GM19372 (cell line): ENCODE measurements around the gene XPO5.

Experiments used
- ATAC-seq: cut with Tn5 transposase; IDR thresholded peaks from one replicate; pipeline ENCODE4 v1.9.1; 2021; ENCODE audit warnings: mild to moderate bottlenecking, low read depth, moderate library complexity; ENCODE audit not compliant: unreplicated experiment

The XPO5 gene

DNA sequence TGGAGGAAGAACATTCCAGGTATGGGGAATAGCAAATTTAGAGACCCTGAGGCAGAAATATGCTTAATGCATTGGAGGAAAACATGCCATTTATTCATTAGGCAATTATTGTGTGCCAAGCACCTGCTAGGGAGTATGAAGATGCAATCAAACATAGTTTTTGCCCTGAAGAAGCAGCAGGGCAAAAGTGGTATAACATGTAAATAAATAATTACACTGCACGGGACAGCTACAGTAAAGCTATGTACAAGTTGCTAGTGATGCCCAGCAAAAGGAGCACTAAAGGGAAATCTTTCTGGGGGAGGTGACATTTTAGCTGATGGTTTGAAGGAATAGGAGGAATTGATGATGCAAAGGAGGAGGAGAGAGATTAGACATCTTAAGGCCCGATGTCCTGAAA is 99.1 kb downstream of the XPO5 start:
- no peak for ATAC-seq

DNA sequence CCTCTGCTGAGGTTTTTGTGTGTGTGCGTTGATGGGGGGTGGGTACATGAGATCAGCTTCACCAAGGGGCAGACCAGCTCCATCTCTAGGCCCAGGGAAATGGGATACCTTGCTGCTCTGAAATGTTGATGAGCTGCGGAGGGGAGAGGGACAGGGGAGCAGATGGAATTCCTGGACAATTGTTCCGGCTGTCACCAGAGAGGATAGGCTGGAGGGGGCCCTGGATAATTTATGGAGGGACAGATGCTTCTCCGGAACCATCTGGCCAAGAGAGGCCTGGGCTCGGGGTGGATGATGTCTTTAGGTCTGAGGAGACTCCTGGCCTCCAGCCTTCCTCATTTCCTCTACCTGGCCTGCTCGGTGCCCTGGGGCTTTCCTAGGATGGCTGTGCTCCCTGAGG is 100.3 kb downstream of the XPO5 start:
- ATAC-seq = no peak

DNA sequence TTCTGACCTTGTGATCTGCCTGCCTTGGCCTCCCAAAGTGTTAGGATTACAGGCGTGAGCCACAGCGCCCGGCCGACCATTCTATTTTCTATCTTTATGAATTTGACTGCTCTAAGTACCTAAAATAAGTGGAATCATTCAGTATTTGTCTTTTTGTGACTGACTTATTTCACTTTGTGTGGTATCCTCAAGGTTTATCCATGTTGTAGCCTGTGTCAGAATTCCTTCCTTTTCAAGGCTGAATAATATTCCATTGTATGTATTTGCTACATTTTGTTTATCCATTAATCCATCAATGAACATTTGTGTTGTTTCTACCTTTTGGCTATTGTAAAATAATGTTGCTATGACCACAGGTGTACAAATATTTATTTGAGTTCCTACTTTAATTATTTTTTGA is 103.3 kb downstream of the XPO5 start:
- ATAC-seq = no peak
